Erythroblast (primary cell): ENCODE results near the gene SF3A1.

Source experiments
- GATA1 ChIP-seq: IDR thresholded peaks from 2 replicates; pipeline ENCODE4 v1.6.1; 2011; ENCODE audit warnings: low read depth, mild to moderate bottlenecking, control low read depth, low read length, moderate library complexity
- POLR2A ChIP-seq: IDR thresholded peaks from 2 replicates; pipeline ENCODE4 v1.6.1; 2011; ENCODE audit warnings: mild to moderate bottlenecking, low read length

DNA sequence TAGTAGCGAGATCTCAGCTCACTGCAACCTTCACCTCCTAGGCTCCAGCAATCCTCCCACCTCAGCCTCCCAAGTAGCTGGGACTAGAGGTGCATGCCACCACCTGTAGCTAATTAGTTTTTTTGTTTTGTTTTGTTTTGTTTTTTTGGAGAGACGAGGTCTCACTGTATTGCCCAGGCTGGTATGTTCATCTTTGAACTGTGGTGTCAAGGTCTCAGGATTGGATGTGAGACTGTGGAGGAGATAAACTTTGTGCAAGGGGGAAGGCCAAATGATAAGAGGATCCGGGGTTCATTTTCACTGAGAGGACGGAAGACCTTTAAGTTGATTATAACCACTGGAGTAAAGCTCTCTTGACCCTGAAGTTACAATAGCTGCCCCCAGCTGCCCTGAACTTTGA lies 49.0 kb upstream of the SF3A1 start:
- no peak for TF ChIP-seq POLR2A
- TF ChIP-seq GATA1: no peak
